Left ventricle myocardium superior (tissue), 1 donor: ENCODE data around the gene RASGRF2. TPM values are rescaled to one million over a fixed set of nuclear protein-coding genes. Genes with fewer than 3 reads are reported as not detected.

ENCODE experiments used
- ATAC-seq: fragments of 200-7000 bp; cut with Tn5 transposase; one replicate; pipeline ENCODE4 v1.9.1; 2020; ENCODE audit warnings: mild to moderate bottlenecking, moderate library complexity
- DNase-seq: peaks from one replicate; pipeline ENCODE4 v3.0.0-alpha.2; 2020
- intact Hi-C: fragments of 100-400 bp; cut with micrococcal nuclease; formaldehyde crosslinking; loops from one replicate; pipeline ENCODE4 v1.11.0; 2022
- total RNA-seq: library from RNA; stranded (reverse); fragmentation: NEBNext Ultra II Directional; extraction: Animal tissue kit (Norgen Biotek cat#: 25700); gene quantifications from one replicate; pipeline ENCODE4 v1.2.1, GENCODE V29; 2021
- donor health status: DM: no; HTN: yes; CAD: no; lungs with severe emphysema.

Gene RASGRF2
- total RNA-seq, 1 donor from 2014 or later: 6.5 TPM

GRCh38 chr5:80973027-80973426, 12.9 kb downstream of the RASGRF2 start:
- intact Hi-C loops: no loop called here
- ATAC-seq: no peak
- DNase-seq: no peak

- DNase-seq (no peak), ATAC-seq (no peak)
- intact Hi-C loops: no loop called here
Observed at GRCh38 chr5:80975065-80975464, 14.9 kb downstream of the RASGRF2 start.

DNA sequence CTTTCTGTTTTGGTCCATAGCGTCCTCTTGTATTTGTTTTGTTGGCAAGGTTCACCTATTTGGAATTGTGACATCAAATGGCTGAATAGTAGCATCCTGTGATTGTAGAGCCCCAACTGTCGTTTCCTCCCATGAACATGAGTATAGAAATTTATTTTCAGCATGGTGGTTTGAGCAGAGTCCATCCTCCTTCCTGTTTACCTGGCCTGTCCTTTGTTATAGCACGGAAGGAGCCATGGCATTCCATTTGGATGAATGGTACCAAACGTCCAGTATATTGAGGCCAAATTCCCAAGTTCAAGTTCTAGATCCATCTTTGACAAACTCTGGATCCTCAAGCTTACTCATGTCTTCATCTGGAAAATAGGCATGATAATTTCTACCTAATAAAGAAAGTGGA, 16.8 kb downstream of the RASGRF2 start:
- ATAC-seq: peak; percentile 24
- DNase-seq: no peak
- intact Hi-C loops: no loop called here

DNA sequence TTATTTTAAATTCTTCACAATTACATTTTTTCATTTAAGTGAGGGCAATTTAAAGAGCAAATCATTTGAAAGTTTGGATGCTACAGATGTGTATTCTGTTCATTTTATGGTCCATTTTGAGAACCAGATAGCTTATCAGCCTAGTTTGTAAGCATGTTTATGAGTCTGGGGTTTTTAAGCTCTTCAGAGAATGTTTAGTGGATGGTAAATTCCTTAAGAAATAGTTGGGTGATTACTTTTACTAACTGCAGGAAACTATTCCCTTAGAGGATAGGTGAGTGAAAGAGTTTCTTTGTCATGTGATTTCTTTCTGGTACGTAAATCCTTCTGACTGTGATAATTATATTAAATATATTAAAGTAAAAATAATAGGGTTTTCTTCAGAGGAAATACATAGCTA, 17.6 kb downstream of the RASGRF2 start:
- ATAC-seq (no peak), DNase-seq (no peak)
- intact Hi-C loops: no loop called here

- ATAC-seq: no peak
- no peak for DNase-seq
- intact Hi-C loops: no loop called here
Observed at GRCh38 chr5:80978772-80979317, 18.7 kb downstream of the RASGRF2 start.

GRCh38 chr5:80982093-80982492, 21.9 kb downstream of the RASGRF2 start:
- intact Hi-C loops: no loop called here
- ATAC-seq (no peak), DNase-seq (no peak)

DNA sequence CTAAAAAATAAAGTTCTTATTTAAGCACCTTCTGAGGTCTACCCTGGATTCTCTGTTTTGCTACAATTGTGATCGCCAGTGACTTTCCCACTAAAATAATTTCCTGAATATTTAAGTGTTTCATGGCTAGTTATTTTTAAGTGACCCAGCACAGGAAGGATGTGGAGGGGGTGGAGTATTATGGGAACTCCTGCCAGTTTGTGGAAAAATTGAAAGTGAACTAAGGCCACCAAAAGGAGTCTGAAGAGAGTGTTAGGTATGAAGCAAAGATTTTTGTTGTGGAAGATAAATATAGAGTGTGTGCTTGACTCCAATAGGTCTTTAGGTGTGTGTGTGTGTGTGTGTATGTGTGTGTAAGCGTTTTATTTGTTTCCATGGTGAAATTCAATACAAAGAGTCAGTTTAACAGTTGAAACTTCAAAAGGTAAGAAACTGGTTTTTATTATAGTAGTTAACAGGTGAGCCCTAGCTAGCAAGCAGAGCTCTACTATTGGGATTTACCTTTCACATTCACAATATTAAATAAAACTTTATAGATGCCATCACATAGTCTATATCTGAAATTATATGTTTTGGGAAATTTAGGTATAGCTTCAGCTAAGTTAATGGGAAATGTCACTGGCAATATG, 25.6 kb downstream of the RASGRF2 start:
- no peak for DNase-seq
- intact Hi-C loops: no loop called here
- ATAC-seq: peak; percentile 63

DNA sequence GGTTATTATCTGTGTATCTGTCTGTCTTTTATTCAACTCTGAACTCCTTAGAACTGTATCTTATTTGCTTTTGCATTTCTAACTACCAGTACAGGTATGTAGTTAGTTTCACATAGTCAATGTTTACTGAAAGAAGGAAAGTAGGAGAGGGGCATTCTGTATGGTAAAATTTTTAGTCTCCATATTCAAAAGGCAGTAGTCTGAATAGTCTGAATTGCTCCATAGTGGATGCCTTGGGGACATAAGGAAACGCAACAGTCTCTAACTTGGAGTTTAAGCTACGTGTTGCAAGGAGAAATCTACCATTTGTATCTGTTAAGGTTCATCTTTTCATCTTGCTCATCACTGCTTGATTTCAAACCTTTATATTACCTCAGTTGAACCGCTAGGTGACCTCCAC, 26.2 kb downstream of the RASGRF2 start:
- intact Hi-C loops: no loop called here
- ATAC-seq (no peak), DNase-seq (no peak)

DNA sequence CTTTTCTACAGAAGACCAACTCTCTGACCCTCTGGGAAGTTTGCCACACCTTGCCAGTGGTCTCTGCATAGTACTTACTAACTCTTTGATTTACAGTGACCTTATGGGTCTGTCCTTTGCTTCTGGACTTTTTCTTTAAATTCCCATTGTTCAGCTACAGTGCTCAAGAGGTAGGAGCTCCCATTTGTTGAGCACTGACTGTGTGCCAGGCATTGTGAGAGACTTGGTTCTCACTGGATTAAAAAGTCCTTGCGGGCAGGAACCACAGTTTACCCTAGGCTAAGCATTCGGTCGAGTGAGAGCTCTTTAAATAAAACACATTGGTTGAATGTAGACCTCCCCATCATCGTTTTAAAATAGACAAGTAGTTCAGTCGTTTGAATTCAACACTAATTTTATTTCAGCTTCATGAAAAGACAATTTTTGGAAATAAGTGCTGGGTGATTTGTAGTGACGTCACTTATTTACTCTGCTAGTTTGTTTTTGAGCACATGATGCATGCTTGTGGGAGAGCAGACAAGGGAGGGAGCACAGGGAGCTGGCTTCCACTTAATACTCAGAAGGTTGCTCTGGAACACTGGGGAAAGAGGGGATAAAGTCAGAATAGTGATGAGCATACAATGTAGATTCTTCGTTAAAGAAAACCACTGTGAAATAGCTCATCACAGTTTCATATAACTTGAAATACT, 27.1 kb downstream of the RASGRF2 start:
- ATAC-seq: no peak
- intact Hi-C loops: no loop called here

GRCh38 chr5:80988419-80988935, 28.3 kb downstream of the RASGRF2 start:
- DNase-seq (no peak), ATAC-seq (no peak)
- intact Hi-C loops: no loop called here

More for the DNA sequence above, 27.1 kb downstream of the RASGRF2 start:
- DNase-seq: no peak

GRCh38 chr5:80989883-80990282, 29.7 kb downstream of the RASGRF2 start:
- intact Hi-C loops: no loop called here
- ATAC-seq (no peak), DNase-seq (no peak)

- ATAC-seq: no peak
- DNase-seq: no peak
- intact Hi-C loops: no loop called here
Observed at GRCh38 chr5:80990527-80990926, 30.4 kb downstream of the RASGRF2 start.

- intact Hi-C loops: no loop called here
- ATAC-seq: no peak
Observed at GRCh38 chr5:80990971-80991370, 30.8 kb downstream of the RASGRF2 start.

GRCh38 chr5:80995908-80996307, 35.7 kb downstream of the RASGRF2 start:
- intact Hi-C loops: no loop called here
- ATAC-seq (no peak), DNase-seq (no peak)

More at GRCh38 chr5:80990971-80991370, 30.8 kb downstream of the RASGRF2 start:
- DNase-seq: no peak

- no peak for ATAC-seq
- DNase-seq: no peak
- intact Hi-C loops: no loop called here
Observed at GRCh38 chr5:80998590-80998979, 38.4 kb downstream of the RASGRF2 start.

GRCh38 chr5:81003811-81004386, 43.7 kb downstream of the RASGRF2 start:
- intact Hi-C loops: no loop called here
- DNase-seq: no peak
- ATAC-seq: peak; percentile 31

DNA sequence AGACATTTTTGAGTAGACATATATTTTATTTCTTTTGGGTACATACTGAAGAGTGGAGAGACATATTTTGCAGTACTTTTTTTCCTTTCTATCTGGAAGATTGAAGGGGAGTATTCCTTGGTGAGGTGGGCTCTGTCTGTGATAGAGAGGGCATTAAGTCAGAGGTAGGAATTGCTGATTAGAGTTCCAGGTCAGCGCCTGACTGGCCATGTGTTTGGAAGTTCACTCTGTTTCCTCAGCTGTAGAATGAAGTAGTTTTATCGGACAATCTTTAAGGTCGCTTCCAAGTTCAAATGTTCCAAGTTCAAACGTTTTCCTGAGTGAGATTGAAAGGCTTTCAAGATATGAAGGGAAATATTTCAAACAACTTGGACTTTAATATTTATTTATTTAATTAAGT, 45.5 kb downstream of the RASGRF2 start:
- intact Hi-C loops: no loop called here
- DNase-seq: no peak

GRCh38 chr5:81006231-81006630, 46.1 kb downstream of the RASGRF2 start:
- DNase-seq: no peak

More for the DNA sequence above, 45.5 kb downstream of the RASGRF2 start:
- no peak for ATAC-seq

DNA sequence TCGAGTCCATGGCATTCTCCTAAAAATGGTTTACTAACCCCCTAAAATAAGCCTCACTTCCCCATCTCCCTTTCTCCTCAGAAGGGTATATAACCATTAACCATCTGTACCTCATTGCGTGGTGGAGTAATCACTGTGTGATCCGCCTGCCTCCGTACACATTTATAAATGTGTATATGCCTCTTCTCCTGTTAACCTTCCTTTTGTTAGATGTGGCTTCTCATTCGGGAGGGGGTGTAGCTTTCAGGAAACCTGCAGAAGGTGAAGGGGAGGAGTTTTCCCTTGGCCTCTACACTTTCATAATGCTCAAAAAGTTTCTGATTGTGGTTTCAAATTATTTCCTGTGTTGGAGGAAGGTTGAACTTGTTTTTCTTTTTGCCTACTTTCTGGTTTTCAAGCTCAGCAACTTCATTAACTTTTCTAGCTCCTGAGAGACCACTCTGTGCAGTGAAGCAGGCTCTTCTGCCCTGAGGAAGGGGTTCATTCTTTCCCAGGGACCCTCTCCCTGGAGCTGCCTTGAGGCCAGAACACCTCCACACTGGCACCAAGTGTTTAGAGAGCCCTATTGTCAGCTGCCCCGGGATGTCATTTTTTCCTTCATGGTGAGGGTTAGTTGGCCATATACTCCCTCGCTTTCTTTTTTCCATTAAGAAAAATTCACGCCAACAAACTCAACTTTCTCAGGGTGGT, 46.9 kb downstream of the RASGRF2 start:
- intact Hi-C loops: no loop called here
- ATAC-seq (no peak), DNase-seq (no peak)

More at GRCh38 chr5:81006231-81006630, 46.1 kb downstream of the RASGRF2 start:
- no peak for ATAC-seq
- intact Hi-C loops: no loop called here

DNA sequence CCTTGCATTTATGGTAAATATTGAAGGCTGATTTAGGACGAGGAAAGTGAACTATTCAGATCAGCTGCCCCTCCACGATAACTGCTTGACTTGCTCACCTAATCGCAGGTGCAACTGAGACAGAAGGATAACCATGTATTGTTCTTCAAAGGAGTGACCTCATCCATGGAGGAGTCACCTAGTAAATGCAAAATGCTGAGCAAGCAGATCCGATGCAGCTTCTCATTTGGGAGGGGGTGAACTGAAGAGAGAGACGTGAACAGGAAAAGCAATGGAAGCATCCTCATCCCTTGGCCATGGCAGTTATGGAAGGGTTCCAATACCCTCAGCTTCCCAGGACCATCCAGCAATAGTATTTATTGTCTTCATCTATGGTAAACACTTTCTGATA, 47.5 kb downstream of the RASGRF2 start:
- DNase-seq (no peak), ATAC-seq (no peak)
- intact Hi-C loops: no loop called here
